ENCODE measurements around the gene KRTAP15-1. TPM values are rescaled to one million over a fixed set of nuclear protein-coding genes. Genes with fewer than 3 reads are reported as not detected.

Gene KRTAP15-1
- total RNA-seq (2012; rRNA removed): not detected in 2 replicates
- polyA plus RNA-seq (2012; rRNA removed): not detected in 2 replicates
- polyA plus RNA-seq (2012; cell fraction: cytosol; rRNA removed): not detected in 2 replicates
- polyA plus RNA-seq (2012; cell fraction: nucleus; rRNA removed; ENCODE audit: low replicate concordance): not detected in 2 replicates
- not detected for Bru-seq, nascent RNA
- not detected for BruChase-seq, experiment 1, labeled RNA remaining after a 6-hour chase
- BruChase-seq, experiment 2, labeled RNA remaining after a 2-hour chase: not detected
- long read RNA-seq: 0 reads

GRCh38 chr21:30439975-30440374, at the start of gene KRTAP15-1:
Gene KRTAP15-1, plus strand, starts transcription at chr21:30440275. Its CDS starts 53 bp downstream, at chr21:30440328.
- H3K9me3 ChIP-seq (ENCODE audit: control insufficient read depth, insufficient read depth, low read length): peaks cover 9% of the 10 kb centered on the region; the same call in 1 of the 2 replicates
- H3K9ac ChIP-seq (ENCODE audit: low read depth, low read length): no peak within 1 kb of the TSS
- TF ChIP-seq USF2 (IDR thresholded peaks at IDR 0.05; ENCODE audit: low read depth, low read length): no peak
- TF ChIP-seq ELK1 (IDR thresholded peaks at IDR 0.05; ENCODE audit: borderline replicate concordance, low read depth, low read length): no peak
- no peak for TF ChIP-seq RAD21 (IDR thresholded peaks at IDR 0.05; ENCODE audit: low read length)
- no peak for TF ChIP-seq MXI1 (IDR thresholded peaks at IDR 0.05; ENCODE audit: borderline replicate concordance, low read depth, low read length)
- TF ChIP-seq MAFK (IDR thresholded peaks at IDR 0.05; ENCODE audit: low read depth, low read length): no peak
- no peak for TF ChIP-seq POLR2A (IDR thresholded peaks at IDR 0.05; ENCODE audit: low read depth, low read length)
- TF ChIP-seq NFE2L2 (IDR thresholded peaks at IDR 0.05; ENCODE audit: low read depth, low read length): no peak
- no peak for TF ChIP-seq CHD1 (IDR thresholded peaks at IDR 0.05; ENCODE audit: low read depth, low read length)
- no peak for TF ChIP-seq SMC3 (IDR thresholded peaks at IDR 0.05; ENCODE audit: low read depth, low read length)
- no peak for TF ChIP-seq FOS (IDR thresholded peaks at IDR 0.05; ENCODE audit: low read depth, low read length)
- TF ChIP-seq BHLHE40 (IDR thresholded peaks at IDR 0.05; ENCODE audit: low read depth, low read length): no peak
- TF ChIP-seq RCOR1 (IDR thresholded peaks at IDR 0.05; ENCODE audit: insufficient replicate concordance, low read length): no peak
- TF ChIP-seq MAZ (IDR thresholded peaks at IDR 0.05; ENCODE audit: borderline replicate concordance, low read depth, low read length): no peak
- no peak for TF ChIP-seq CEBPB (IDR thresholded peaks at IDR 0.05; ENCODE audit: low read depth, low read length)
- no peak for TF ChIP-seq CTCF (conservative IDR thresholded peaks at IDR 0.05; ENCODE audit: low read depth, low read length)
- TF ChIP-seq RFX5 (IDR thresholded peaks at IDR 0.05; ENCODE audit: low read depth, low read length): no peak
- no peak for ATAC-seq (ENCODE audit: low read depth)
- H3K27me3 ChIP-seq (ENCODE audit: control insufficient read depth, insufficient read depth, low read length): no peaks in the 10 kb centered on the region
- no peak within 1 kb of the TSS for H3K4ac ChIP-seq (ENCODE audit: low read depth, low read length)
- no peaks in the 10 kb centered on the region for H3K79me1 ChIP-seq (ENCODE audit: low read depth in 1 of 2, low read length in 2 of 2)
- no peak within 1 kb of the TSS for H3K56ac ChIP-seq (ENCODE audit: extremely low read depth, insufficient read depth, low read length)
- H3K14ac ChIP-seq (replicated peaks; ENCODE audit: low read depth, low read length): no peak within 1 kb of the TSS
- DNase-seq: no peak
- no peak within 1 kb of the TSS for H4K5ac ChIP-seq (ENCODE audit: low read depth, low read length)
- dilution Hi-C loops (cut with HindIII; ENCODE audit: low sequenced_read_pairs, unreplicated experiment) (no loop called here), intact Hi-C loops (cut with micrococcal nuclease) (no loop called here), in situ Hi-C loops (cut with MboI; ENCODE audit: low sequenced_read_pairs) (no loop called here)
- ChIA-PET POLR2A (ENCODE audit: unreplicated experiment) (no interaction called here), CTCF (no interaction called here)
- H3K9me1 ChIP-seq (ENCODE audit: insufficient read depth, low read length): no peaks in the 10 kb centered on the region
- BruUV-seq (replicated peaks): no TSS peak
- no peak within 1 kb of the TSS for H2BK120ac ChIP-seq (ENCODE audit: low read depth, low read length)
- no peak within 1 kb of the TSS for H3K27ac ChIP-seq (ENCODE audit: insufficient read depth, low read length)
- no peak within 1 kb of the TSS for H3K23ac ChIP-seq (ENCODE audit: low read depth, low read length)
- H2AK9ac ChIP-seq (replicated peaks; ENCODE audit: low read depth, low read length, poor library complexity): no peak within 1 kb of the TSS
- no peaks in the 10 kb centered on the region for H4K20me1 ChIP-seq (ENCODE audit: insufficient read depth, low read length)
- no peak within 1 kb of the TSS for H2AFZ ChIP-seq (replicated peaks; ENCODE audit: low read length, poor library complexity)
- no peak within 1 kb of the TSS for H4K91ac ChIP-seq (ENCODE audit: insufficient read depth, low read depth, low read length)
- no peak within 1 kb of the TSS for H2BK15ac ChIP-seq (ENCODE audit: low read depth, low read length)
- H2BK20ac ChIP-seq (ENCODE audit: low read depth, low read length): no peak within 1 kb of the TSS
- H4K8ac ChIP-seq (ENCODE audit: low read depth in 2 of 2, low read length in 2 of 2): no peak within 1 kb of the TSS
- no peak within 1 kb of the TSS for H3K4me2 ChIP-seq (ENCODE audit: low read depth, low read length)
- no peak within 1 kb of the TSS for H3K18ac ChIP-seq (ENCODE audit: low read depth, low read length)
- no peaks in the 10 kb centered on the region for H3K36me3 ChIP-seq (ENCODE audit: control insufficient read depth, insufficient read depth, low read length)
- H3K4me3 ChIP-seq (ENCODE audit: insufficient read depth, low read depth, low read length): no peak within 1 kb of the TSS
- no peaks in the 10 kb centered on the region for H3K4me1 ChIP-seq (ENCODE audit: control insufficient read depth, insufficient read depth, low read length)
- no CpG with 5 or more reads among the region's 5 CpGs for WGBS, 2 experiments (ENCODE audit: extremely low coverage in 2 of 2, insufficient read length in 1 of 2)
- H2BK5ac ChIP-seq (ENCODE audit: low read depth, low read length, poor library complexity, severe bottlenecking): no peak within 1 kb of the TSS
- no peak within 1 kb of the TSS for H2AK5ac ChIP-seq (ENCODE audit: low read depth, low read length)

All from IMR-90 (cell line).